Measurements from ENCODE around the gene ASPG.

ASPG gene

GRCh38 chr14:104087505-104087904 lies 2.0 kb downstream of the ASPG start:
- H3K9me3 ChIP-seq (ENCODE audit: severe bottlenecking): peaks cover 3% of the 10 kb centered on the region
- no peak overlapping the region for H3K27ac ChIP-seq

GRCh38 chr14:104087981-104088850 lies 2.7 kb downstream of the ASPG start:
- TF ChIP-seq CTCF (IDR thresholded peaks at IDR 0.05; ENCODE audit: low read depth, low read length): no peak
- no peak for DNase-seq
- Histone ChIP-seq H3K27ac (no peak overlapping the region), H3K4me3 (ENCODE audit: low read depth, low read length) (no peak overlapping the region), H3K9me3 (ENCODE audit: severe bottlenecking) (peaks cover 3% of the 10 kb centered on the region), H3K36me3 (no peaks in the 10 kb centered on the region), H3K27me3 (ENCODE audit: insufficient read depth, low read depth, severe bottlenecking) (no peaks in the 10 kb centered on the region)

More at GRCh38 chr14:104087505-104087904, 2.0 kb downstream of the ASPG start:
- Histone ChIP-seq H3K36me3 (no peaks in the 10 kb centered on the region), H3K4me3 (ENCODE audit: low read depth, low read length) (no peak overlapping the region), H3K27me3 (ENCODE audit: insufficient read depth, low read depth, severe bottlenecking) (no peaks in the 10 kb centered on the region)
- TF ChIP-seq CTCF (IDR thresholded peaks at IDR 0.05; ENCODE audit: low read depth, low read length): no peak
- no peak for DNase-seq

GRCh38 chr14:104090071-104090748 lies 4.7 kb downstream of the ASPG start:
- TF ChIP-seq CTCF (IDR thresholded peaks at IDR 0.05; ENCODE audit: low read depth, low read length): no peak

GRCh38 chr14:104091061-104091926 lies 5.8 kb downstream of the ASPG start:
- H3K9me3 ChIP-seq (ENCODE audit: severe bottlenecking): peaks cover 3% of the 10 kb centered on the region
- H3K27me3 ChIP-seq (ENCODE audit: insufficient read depth, low read depth, severe bottlenecking): no peaks in the 10 kb centered on the region
- no peak for TF ChIP-seq CTCF (IDR thresholded peaks at IDR 0.05; ENCODE audit: low read depth, low read length)
- H3K36me3 ChIP-seq: no peaks in the 10 kb centered on the region
- H3K27ac ChIP-seq: no peak overlapping the region
- DNase-seq: no peak
- no peak overlapping the region for H3K4me3 ChIP-seq (ENCODE audit: low read depth, low read length)

More at GRCh38 chr14:104090071-104090748, 4.7 kb downstream of the ASPG start:
- H3K27ac ChIP-seq: no peak overlapping the region
- H3K36me3 ChIP-seq: no peaks in the 10 kb centered on the region
- H3K4me3 ChIP-seq (ENCODE audit: low read depth, low read length): no peak overlapping the region
- DNase-seq: no peak
- peaks cover 3% of the 10 kb centered on the region for H3K9me3 ChIP-seq (ENCODE audit: severe bottlenecking)
- H3K27me3 ChIP-seq (ENCODE audit: insufficient read depth, low read depth, severe bottlenecking): no peaks in the 10 kb centered on the region

- H3K27me3 ChIP-seq (ENCODE audit: insufficient read depth, low read depth, severe bottlenecking): no peaks in the 10 kb centered on the region
- H3K9me3 ChIP-seq (ENCODE audit: severe bottlenecking): peaks cover 3% of the 10 kb centered on the region
- no peak overlapping the region for H3K4me3 ChIP-seq (ENCODE audit: low read depth, low read length)
- H3K36me3 ChIP-seq: no peaks in the 10 kb centered on the region
- H3K27ac ChIP-seq: no peak overlapping the region
- DNase-seq: no peak
- no peak for TF ChIP-seq CTCF (IDR thresholded peaks at IDR 0.05; ENCODE audit: low read depth, low read length)
Measured at GRCh38 chr14:104091927-104092771, 6.6 kb downstream of the ASPG start.

All from WERI-Rb-1 (cell line).